Measurements from ENCODE around the gene GPC6.

DNA sequence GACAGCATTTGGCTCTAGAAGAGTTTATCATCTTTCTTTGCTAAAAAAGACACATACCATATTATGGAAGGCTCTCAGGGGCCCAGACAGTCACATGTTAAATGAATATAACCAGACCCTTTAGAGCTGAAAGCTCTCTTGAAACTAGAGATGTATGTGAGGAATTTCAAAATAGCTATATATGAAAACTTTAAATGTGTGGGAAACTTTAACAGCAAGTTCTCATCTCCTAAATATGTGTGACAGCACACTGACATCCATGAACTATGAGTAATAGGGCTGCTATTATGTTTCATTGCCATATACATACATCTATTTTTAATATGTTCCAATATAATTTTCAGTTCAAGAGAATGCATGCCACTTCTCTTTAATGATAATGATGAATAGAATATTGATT lies 509.5 kb downstream of the GPC6 start:
- TF ChIP-seq, protein P1, sequence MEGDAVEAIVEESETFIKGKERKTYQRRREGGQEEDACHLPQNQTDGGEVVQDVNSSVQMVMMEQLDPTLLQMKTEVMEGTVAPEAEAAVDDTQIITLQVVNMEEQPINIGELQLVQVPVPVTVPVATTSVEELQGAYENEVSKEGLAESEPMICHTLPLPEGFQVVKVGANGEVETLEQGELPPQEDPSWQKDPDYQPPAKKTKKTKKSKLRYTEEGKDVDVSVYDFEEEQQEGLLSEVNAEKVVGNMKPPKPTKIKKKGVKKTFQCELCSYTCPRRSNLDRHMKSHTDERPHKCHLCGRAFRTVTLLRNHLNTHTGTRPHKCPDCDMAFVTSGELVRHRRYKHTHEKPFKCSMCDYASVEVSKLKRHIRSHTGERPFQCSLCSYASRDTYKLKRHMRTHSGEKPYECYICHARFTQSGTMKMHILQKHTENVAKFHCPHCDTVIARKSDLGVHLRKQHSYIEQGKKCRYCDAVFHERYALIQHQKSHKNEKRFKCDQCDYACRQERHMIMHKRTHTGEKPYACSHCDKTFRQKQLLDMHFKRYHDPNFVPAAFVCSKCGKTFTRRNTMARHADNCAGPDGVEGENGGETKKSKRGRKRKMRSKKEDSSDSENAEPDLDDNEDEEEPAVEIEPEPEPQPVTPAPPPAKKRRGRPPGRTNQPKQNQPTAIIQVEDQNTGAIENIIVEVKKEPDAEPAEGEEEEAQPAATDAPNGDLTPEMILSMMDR (IDR thresholded peaks at IDR 0.05; ENCODE audit: low read depth, low read length): no peak
- TF ChIP-seq MYC (IDR thresholded peaks at IDR 0.05; ENCODE audit: low read depth, low read length): no peak
- TF ChIP-seq POLR2A (IDR thresholded peaks at IDR 0.05; ENCODE audit: extremely low read depth, insufficient read length): no peak

All from NB4 (cell line).